HG02970 (cell line): ENCODE results near the gene HELQ.
"Not testable (repeated sequence)": the region's sequence is repeated elsewhere in the genome, so short reads cannot be mapped to it uniquely, and the experiment has no call there.

ENCODE experiments used
- ATAC-seq: cut with Tn5 transposase; IDR thresholded peaks from one replicate; pipeline ENCODE4 v1.9.1; 2021; ENCODE audit warnings: mild to moderate bottlenecking, moderate library complexity, moderate number of reproducible peaks; ENCODE audit not compliant: unreplicated experiment, low FRiP score

Gene HELQ

GRCh38 chr4:83438719-83439118 is 16.9 kb downstream of the HELQ start:
- no peak for ATAC-seq

- ATAC-seq: no peak
These were observed 18.9 kb downstream of the HELQ start for GRCh38 chr4:83436680-83437079.

- ATAC-seq: no peak
These were observed 24.4 kb downstream of the HELQ start for GRCh38 chr4:83431200-83431599.

- ATAC-seq: no peak
These were observed 37.4 kb downstream of the HELQ start for GRCh38 chr4:83418211-83418610.

- no peak for ATAC-seq
These were observed 38.1 kb downstream of the HELQ start for GRCh38 chr4:83417566-83417965.

- ATAC-seq: no peak
These were observed 41.9 kb downstream of the HELQ start for GRCh38 chr4:83413676-83414075.

- no peak for ATAC-seq
These were observed 46.7 kb downstream of the HELQ start for GRCh38 chr4:83408908-83409307.

GRCh38 chr4:83405844-83406816 is 49.5 kb downstream of the HELQ start:
- ATAC-seq: no peak

GRCh38 chr4:83398158-83398557 is 57.5 kb downstream of the HELQ start:
- not testable (repeated sequence) for ATAC-seq

- no peak for ATAC-seq
These were observed 61.7 kb downstream of the HELQ start for GRCh38 chr4:83393908-83394307.

GRCh38 chr4:83392562-83392961 is 63.1 kb downstream of the HELQ start:
- ATAC-seq: no peak

GRCh38 chr4:83390944-83391343 is 64.7 kb downstream of the HELQ start:
- ATAC-seq: no peak

GRCh38 chr4:83389756-83390505 is 65.7 kb downstream of the HELQ start:
- no peak for ATAC-seq

GRCh38 chr4:83389037-83389720 is 66.4 kb downstream of the HELQ start:
- ATAC-seq: no peak

GRCh38 chr4:83388313-83388676 is 67.3 kb downstream of the HELQ start:
- ATAC-seq: no peak

- ATAC-seq: no peak
These were observed 67.9 kb downstream of the HELQ start for GRCh38 chr4:83387476-83388312.

- no peak for ATAC-seq
These were observed 68.6 kb downstream of the HELQ start for GRCh38 chr4:83387012-83387411.

- no peak for ATAC-seq
These were observed 72.8 kb downstream of the HELQ start for GRCh38 chr4:83382850-83383249.

GRCh38 chr4:83381173-83381572 is 74.5 kb downstream of the HELQ start:
- ATAC-seq: no peak

- no peak for ATAC-seq
These were observed 77.2 kb downstream of the HELQ start for GRCh38 chr4:83378419-83378818.
